HG02588 (cell line): ENCODE results near the gene HACE1.
"Not testable (repeated sequence)": the region's sequence is repeated elsewhere in the genome, so short reads cannot be mapped to it uniquely, and the experiment has no call there.

ENCODE experiments used
- ATAC-seq: cut with Tn5 transposase; IDR thresholded peaks from one replicate; pipeline ENCODE4 v1.9.1; 2021; ENCODE audit warnings: mild to moderate bottlenecking, moderate library complexity; ENCODE audit not compliant: unreplicated experiment

HACE1 gene, protein sequence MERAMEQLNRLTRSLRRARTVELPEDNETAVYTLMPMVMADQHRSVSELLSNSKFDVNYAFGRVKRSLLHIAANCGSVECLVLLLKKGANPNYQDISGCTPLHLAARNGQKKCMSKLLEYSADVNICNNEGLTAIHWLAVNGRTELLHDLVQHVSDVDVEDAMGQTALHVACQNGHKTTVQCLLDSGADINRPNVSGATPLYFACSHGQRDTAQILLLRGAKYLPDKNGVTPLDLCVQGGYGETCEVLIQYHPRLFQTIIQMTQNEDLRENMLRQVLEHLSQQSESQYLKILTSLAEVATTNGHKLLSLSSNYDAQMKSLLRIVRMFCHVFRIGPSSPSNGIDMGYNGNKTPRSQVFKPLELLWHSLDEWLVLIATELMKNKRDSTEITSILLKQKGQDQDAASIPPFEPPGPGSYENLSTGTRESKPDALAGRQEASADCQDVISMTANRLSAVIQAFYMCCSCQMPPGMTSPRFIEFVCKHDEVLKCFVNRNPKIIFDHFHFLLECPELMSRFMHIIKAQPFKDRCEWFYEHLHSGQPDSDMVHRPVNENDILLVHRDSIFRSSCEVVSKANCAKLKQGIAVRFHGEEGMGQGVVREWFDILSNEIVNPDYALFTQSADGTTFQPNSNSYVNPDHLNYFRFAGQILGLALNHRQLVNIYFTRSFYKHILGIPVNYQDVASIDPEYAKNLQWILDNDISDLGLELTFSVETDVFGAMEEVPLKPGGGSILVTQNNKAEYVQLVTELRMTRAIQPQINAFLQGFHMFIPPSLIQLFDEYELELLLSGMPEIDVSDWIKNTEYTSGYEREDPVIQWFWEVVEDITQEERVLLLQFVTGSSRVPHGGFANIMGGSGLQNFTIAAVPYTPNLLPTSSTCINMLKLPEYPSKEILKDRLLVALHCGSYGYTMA

DNA sequence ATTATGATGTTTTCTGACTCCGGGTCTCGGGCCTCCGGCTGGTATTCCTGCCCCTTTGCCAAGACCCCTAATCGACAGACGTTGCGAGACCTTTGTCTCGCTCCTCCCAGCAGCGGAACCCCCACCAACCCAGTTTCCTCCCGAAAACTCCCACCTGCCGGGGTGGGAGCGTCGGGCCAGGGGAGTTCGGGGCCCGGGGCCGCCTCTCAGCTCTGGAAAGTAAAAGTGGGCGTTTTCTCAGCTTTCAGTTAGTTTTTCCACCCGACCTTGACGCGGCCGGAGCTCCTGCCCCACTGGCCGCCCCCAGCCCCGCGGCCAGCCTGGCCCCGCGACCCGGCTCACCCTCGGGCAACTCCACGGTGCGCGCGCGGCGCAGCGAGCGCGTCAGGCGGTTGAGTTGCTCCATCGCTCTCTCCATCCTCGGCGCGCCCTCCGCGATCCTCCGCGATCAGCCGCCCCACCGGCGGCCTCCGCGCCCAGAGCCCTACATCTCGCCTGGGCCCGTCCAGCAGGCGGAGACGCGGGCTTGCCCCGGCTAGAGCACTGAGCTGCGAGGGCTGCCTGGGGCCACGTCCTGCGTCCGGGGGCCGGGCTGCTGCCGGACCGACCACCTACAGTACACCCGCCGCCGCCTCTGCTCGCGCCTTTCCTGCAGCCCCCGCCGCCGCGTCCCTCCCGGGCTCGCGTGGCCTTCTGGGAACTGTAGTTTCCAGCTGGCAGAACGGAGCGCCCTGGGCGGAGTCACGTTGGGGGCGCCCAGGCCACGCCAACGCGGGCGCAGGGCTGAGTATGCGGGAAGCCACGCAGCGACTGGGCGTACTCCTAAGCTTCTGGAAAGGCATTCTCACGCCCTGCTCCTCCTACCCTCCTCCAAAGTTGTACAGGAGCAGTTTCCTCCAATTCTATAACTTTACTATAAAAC, at the start of gene HACE1:
HACE1 (minus strand) TSS at position 695 of the 922 bp plus-strand sequence; CDS start at position 418, 277 bp downstream.
- peak; percentile 98 for ATAC-seq

DNA sequence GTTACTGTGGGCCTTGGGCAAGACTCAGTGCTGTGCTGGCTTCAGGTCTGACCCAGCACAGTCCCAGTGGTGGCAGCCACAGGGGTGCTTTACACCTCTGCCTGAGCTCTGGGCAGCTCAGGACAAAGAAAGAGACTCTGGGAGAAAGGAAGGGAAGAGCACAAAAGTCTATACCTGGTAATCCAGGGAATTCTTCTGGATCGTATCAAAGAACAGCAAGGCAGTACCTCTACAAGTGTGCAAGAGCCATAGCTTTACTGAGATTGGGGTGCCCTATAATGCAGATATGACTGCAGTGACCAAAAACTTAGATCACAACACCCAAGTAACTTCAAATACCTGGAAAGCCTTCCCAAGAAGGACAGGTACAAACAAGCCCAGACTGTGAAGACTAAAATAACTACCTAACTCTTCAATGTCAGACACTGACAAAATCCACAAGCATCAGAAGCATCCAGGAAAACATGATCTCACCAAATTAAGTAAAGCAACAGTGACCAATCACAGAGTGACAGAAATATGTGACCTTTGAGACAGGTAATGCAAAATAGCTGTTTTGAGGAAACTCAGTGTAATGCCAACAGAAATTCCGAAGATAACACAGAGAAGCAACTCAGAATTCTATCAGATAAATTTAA, 49.3 kb upstream of the HACE1 start:
- ATAC-seq, result no peak

DNA sequence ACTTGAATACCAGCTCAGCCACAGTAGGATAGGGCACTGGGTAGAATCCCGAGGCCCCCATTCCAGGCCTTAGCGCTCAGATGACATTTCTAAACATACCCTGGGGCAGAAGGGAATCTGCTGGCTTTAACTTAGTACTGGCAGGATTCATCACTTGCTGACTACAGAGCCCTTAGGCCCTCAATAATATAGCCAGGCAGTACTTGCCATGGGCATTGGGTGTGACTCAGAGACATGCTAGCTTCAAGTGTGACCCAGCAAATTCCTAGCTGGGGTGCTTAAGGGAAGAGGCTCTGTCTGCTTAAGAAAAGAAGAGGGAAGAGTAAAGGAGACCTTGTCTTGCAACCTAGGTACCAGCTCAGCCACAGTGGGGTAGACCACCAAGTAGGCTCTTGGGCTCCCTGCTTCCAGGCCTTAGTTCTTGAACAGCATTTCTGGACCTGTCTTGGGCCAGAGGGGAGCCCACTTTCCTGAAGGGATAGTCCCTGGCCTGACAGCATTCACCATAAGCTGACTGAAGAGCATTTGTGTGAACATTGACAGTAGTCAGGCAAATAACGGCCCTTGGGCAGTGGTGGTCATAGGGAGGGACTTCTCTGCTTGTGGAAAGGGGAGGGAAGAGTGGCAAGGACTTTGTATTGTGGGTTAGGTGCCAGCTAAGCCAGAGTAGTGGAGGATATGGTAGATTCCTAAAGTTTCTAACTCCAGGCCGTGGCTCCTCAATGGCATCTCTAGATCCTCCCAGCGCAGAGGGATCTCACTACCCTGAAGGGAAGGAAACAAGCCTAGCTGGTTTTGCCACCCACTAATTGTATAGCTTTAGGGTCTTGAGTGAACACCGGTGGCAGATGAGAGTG, 48.5 kb upstream of the HACE1 start:
- ATAC-seq, result no peak

DNA sequence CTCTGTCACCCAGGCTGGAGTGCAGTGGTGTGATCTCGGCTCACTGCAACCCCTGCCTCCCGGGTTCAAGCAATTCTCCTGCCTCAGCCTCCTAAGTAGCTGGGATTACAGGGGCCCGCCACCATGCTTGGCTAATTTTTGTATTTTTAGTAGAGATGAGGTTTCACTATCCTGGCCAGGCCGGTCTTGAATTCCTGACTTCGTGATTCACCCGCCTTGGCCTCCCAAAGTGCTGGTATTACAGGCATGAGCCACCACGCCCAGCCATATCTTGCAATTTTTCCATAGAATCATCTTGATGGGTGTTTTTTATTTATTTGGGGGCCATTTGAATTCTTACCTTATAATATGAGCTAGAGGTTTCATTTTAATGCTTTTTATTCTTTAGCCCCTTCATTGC, 39.2 kb upstream of the HACE1 start:
- not testable (repeated sequence) for ATAC-seq

DNA sequence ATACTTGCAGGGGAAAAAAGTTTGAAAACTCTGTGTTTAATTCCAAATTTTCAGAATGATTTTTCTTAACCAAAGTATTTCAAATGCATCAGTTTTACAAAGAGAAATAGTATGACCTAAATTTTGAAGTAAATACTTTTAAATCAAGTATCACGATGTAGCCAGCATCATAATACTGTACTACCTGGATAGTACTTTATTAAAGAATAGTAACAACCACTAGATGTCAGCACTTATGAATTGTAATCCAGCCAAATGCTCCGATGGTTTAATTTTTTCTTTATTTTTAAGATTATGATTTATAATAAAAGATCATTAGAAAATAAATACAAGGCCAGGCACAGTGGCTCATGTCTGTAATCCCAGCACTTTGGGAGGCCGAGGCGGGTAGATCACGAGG, 37.2 kb upstream of the HACE1 start:
- no peak for ATAC-seq

DNA sequence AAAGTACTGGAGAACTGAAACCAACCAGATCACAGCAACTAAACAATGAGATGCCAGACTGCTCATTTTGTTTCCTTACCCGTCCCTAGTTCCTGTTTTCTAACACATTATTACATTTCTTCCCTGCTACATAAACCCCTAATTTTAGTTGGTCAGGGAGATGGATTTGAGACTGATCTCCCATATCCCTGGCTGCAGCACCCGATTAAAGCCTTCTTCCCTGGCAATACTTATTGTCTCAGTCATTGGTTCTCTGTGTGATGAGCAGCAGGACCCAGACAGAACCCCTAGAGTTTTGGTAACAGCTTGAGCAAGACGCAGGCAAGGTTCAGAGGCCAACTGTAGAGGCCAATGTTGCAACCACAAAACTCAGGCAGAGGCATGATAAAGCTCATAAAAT, 28.3 kb upstream of the HACE1 start:
- ATAC-seq, result no peak

DNA sequence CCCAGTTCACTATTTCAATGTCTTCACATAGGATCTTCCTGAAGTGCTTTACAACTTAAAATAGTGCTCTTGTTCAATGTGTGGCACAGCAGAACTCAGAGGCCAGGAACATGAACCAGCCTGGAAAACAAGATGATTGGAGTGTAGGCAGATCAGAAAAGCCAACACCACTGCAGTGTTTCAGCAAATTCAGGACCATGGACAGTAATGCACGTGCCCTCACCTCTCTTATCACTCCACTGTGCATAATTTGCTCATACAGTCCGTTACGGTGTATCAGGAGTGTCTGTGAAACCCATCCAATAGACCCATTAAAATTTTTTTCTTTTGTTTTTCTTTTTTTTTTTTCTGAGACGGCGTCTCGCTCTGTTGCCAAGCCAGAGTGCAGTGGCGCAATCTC, 27.6 kb upstream of the HACE1 start:
- ATAC-seq, result no peak

DNA sequence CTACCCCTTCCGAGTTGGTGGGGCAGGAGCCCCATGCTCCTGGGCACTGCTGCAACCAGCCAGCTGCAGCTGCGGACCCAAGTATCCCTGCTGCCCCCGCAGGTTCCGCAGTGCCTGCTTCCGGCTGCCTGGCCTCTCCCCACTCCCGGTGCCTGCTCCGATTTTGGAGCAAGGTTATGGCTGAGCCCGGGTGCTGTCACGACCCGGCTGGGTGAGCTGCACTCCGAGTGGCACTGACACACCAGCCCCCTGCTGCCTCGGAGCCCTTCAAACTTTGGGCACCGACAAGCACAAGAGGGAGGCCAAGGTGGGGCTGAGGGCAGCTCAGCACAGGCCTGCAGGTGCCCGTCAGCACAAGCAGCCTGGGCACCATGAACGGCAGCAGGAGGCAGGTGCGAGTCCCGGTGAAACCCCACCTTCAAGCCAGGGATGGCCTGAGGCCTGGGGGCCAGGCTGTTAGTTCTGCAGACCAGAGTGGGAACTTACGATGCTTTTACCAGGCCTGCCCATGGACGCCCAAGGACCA, 25.9 kb upstream of the HACE1 start:
- ATAC-seq, result no peak

DNA sequence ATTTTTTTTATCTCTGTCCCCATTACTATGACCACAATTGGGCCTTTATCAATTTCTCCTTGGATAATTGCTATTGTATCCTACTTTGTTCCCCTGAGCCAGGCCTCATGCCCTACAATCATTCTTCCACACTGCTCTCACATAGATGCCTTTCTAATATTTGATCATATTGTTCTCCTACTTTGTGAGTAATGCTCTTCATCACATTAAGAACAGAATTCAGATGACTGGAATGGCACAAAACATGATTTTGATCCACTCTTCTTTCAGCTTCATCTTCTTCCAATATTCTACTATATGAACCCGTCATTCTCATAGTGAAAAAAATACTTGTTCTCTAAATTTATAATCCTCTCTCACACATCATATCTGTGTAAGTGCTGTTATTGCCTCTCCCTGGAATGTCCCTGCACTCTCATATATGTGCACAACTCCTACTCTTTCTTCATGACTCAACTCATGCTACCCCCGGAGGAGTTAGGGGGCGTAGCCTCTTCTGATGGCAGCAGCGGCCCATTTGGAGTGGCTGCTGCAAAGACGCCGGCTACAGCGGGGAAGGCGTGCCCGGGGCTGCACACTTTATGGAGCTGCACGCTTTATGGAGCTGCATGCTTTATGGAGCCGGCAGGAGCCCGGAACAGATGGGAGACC, 25.3 kb upstream of the HACE1 start:
- ATAC-seq, result no peak

DNA sequence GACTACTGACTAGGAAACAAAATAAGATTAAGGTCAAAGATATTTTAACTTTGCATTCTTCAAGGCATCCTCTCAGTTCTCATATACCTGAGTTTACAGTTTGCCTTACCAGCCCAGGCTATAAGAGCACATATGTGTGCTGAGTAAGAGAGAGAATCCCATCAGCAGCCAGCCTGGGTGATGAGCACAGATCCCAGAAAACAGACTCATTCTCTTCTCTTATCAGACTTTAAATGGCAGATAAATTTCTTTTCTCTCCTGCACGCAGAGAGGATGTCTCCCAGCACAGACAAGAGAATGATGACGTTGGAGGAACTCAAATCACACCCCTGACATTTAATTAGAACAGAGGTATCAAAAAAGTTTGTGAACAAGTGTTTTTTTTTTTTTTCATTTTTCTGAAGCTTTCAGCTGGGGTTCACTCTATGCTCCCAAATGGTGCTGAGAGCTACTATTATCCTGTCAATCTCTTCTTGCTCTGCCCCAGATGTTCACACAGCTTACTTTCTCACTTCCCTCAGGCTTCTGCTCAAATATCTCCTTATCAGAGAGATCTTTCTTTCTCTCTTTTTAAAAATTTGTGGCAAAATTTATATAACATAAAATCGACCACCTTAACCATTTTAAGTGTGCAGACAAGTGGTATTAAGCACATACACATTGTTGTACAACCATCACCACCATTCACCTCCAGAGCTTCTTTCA, 22.4 kb upstream of the HACE1 start:
- ATAC-seq, result no peak

DNA sequence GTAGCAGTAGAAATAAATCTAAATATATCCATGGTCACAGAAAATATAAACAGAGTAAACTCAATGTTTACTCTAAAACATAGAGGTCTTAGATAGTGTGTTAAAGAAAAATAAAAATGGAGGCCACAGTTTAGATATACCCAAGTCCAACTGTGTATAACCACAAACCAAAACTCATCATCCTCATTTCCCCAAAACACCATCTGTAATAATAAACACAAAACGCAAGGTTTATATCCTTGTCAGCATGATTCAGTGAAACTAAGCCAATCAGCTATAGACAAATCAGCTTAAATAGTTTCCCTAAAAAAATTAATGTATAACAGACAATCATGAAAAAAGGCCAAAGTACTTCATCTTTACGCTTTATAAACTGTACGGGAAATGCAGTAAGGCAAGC, 2.7 kb upstream of the HACE1 start:
- no peak for ATAC-seq

DNA sequence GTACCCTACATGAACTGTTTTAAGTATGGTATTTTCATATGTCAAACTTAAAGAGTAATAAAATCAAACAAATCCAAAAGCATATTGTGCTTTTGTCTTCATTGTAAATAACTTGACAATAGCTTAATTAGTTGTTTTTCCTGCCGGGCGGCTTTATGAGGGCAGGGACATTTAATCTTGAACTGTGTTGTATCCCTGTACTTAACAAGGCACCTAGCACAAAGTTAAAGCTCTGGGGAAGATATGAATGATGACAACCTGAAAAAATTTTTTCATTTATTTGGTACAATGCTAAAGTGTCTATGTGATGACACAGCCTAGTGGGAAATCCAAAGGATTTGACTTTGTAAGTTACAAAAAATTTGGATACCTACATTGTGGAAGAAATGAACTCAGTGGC, 502 bp upstream of the HACE1 start:
- ATAC-seq, result no peak

DNA sequence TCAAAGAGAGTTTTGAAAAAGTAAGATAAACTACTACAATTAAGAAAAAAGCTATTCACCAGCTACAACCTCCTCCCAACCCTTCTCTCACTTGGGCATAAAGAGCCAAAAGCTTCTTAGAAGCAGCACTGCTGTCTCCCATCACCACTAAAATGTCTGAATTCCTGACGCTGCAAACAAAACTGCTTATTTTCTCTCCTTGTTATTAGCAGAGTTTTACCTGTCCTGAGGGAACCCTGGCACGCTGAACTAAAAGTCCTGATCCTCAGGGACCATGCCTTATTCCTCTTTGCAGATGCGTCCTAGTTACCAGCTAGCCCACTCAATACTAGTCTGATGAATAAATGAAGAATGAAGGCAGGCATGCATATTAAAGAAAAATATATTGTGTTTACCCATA, 1.1 kb downstream of the HACE1 start:
- no peak for ATAC-seq

DNA sequence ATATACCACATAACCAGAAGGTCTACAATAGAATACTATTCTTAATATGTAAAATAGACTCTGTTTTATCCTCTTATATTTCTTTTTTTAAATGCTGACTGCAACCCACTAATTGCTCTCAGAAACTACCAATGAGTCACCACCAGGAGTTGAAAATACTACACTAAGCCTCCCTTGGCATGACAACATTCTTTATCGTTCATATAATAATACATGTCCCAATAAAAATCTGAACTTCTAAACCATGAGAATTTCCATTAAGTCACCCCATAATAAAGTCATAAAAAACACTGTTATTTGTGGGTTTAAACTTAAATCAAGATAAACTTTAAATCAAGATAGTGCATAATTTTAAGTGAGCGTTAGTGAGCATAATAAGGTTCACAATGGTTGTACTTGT, 4.2 kb downstream of the HACE1 start:
- ATAC-seq, result no peak

DNA sequence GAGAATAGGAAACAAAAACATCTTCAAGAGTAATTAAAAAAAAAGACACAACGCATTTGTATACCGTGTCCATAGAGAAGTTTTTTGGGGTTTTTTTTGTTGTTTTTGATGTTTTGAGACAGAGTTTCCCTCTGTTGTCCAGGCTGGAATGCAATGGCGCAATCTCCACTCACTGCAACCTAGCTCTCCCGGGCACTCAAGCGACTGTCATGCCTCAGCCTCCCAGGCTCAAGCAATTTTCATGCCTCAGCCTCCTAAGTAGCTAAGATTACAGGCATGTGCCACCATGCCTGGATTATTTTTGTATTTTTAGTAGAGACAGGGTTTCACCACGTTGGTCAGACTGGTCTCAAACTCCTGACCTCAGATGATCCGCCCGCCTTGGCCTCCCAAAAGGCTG, 12.0 kb downstream of the HACE1 start:
- ATAC-seq, result not testable (repeated sequence)

DNA sequence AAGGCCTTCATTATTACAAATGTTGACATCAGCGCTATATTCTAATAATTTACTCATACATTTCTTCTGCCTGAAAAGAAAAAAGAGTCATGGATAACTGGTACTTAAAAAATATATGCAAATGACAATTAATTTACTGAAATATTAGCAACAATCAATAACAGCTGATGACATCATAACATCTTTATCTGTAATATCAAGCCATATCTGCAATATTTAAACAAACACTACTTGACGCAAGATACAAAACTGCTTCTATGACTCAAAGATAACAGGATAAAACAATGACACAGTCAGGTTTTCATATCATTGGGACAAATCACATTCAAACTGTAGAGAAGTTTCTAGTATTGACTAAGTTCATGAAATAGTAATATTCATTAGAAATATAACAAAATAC, 16.5 kb downstream of the HACE1 start:
- no peak for ATAC-seq

DNA sequence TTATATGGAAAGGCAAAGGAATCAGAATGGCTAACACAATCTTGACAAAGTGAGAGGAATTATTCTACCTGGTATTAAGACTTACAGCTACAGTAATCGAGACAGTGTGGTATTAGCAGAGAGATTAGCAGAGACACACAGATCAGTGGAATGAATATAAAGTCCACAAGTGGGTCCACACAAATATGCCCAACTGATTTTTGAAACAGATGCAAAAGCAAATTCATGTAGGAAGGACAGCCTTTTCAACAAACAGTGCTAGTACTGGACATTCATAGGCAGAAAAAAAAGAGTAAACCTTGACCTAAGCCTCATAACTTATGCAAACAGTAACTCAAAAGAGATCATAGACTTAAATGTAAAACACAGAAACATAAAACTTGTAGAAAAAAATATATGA, 22.6 kb downstream of the HACE1 start:
- ATAC-seq, result no peak

DNA sequence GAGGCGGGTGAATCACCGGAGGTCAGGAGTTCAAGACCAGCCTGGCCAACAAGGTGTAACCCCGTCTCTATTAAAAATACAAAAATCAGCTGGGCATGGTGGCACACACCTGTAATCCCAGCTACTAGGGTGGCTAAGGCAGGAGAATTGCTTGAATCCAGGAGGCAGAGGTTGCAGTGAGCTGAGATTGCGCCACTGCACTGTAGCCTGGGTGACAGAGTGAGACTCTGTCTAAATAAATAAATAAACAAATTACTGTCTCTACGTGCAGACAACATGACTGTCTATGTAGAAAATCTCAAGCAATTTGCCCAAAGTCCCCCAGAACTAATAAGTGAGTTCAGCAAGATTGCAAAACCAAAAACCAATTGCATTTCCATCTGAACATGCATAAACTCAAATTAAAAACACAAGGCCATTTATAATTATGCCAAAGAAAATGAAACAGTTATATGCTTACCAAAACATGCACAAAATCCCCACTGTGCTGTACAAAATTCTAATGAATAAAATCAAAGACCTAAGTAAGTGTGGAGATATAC, 23.2 kb downstream of the HACE1 start:
- not testable (repeated sequence) for ATAC-seq
